K562 (cell line): ENCODE data around the gene C2orf76. TPM values are rescaled to one million over a fixed set of nuclear protein-coding genes. Genes with fewer than 3 reads are reported as not detected.

Source experiments
- BCOR ChIP-seq: fragments of 450-650 bp; IDR thresholded peaks from 2 replicates; pipeline ENCODE4 v1.6.1; 2016
- CREM ChIP-seq: IDR thresholded peaks from 2 replicates; pipeline ENCODE4 v1.6.1; 2014; ENCODE audit warnings: antibody characterized with exemption, low read depth
- CTBP1 ChIP-seq: fragments of 450-650 bp; IDR thresholded peaks from 2 replicates; pipeline ENCODE4 v1.6.1; 2016; ENCODE audit warnings: borderline replicate concordance
- ELK1 ChIP-seq: sonication (generic); formaldehyde crosslinking; IDR thresholded peaks from 2 replicates; pipeline ENCODE4 v1.8.1; 2022; ENCODE audit warnings: missing genetic modification reagents
- EWSR1 ChIP-seq: fragments of 450-650 bp; IDR thresholded peaks from 2 replicates; pipeline ENCODE4 v1.6.1; 2018; ENCODE audit warnings: borderline replicate concordance, mild to moderate bottlenecking, low read depth, moderate library complexity; ENCODE audit not compliant: partially characterized antibody
- GABPB2 ChIP-seq: fragments of 250-450 bp; sonication (Bioruptor Pico); conservative IDR thresholded peaks from 2 replicates; pipeline ENCODE4 v1.5.1; 2021; ENCODE audit warnings: mild to moderate bottlenecking
- JUN ChIP-seq, 2 experiments: sonication (generic) in 1 of 2; formaldehyde crosslinking in 1 of 2; IDR thresholded peaks; 2 replicates each; pipeline versions ENCODE4 v1.6.1 to v1.8.0; 2012 to 2022; ENCODE audit warnings: borderline replicate concordance in 2 of 2, mild to moderate bottlenecking in 2 of 2, improper control_type of control experiment in 1 of 2, low read depth in 1 of 2, low read length in 1 of 2, missing genetic modification reagents in 1 of 2
- NFIX ChIP-seq: fragments of 250-450 bp; sonication (Bioruptor Pico); IDR thresholded peaks from 2 replicates; pipeline ENCODE4 v1.4.0; 2020; ENCODE audit warnings: low read depth, mild to moderate bottlenecking, moderate library complexity
- NR1H2 ChIP-seq: sonication (generic); formaldehyde crosslinking; IDR thresholded peaks from 2 replicates; pipeline ENCODE4 v1.4.0; 2020; ENCODE audit warnings: mild to moderate bottlenecking, missing genetic modification reagents
- SRSF1 ChIP-seq: fragments of 200-400 bp; formaldehyde crosslinking; IDR thresholded peaks from 2 replicates; pipeline ENCODE4 v1.6.1; 2017; ENCODE audit warnings: mild to moderate bottlenecking, low read depth, low read length, moderate library complexity
- ZC3H11A ChIP-seq: IDR thresholded peaks from 2 replicates; pipeline ENCODE4 v1.6.1; 2012; ENCODE audit warnings: low read depth, low read length, improper control_type of control experiment
- ZNF124 ChIP-seq: sonication (generic); formaldehyde crosslinking; IDR thresholded peaks from 2 replicates; pipeline ENCODE4 v1.8.1; 2022; ENCODE audit warnings: missing genetic modification reagents
- ZNF184 ChIP-seq: sonication (generic); formaldehyde crosslinking; IDR thresholded peaks from 2 replicates; pipeline ENCODE4 v1.5.0; 2020; ENCODE audit warnings: missing genetic modification reagents
- ZNF830 ChIP-seq: fragments of 250-450 bp; sonication (Bioruptor Pico); IDR thresholded peaks from 2 replicates; pipeline ENCODE4 v1.5.0; 2021; ENCODE audit warnings: mild to moderate bottlenecking
- polyA plus RNA-seq, 8 experiments: library from polyadenylated mRNA; depleted of rRNA in 4 of 8; stranded (reverse) in 5 of 8; unstranded in 3 of 8; fragments of >200 nt; fragmentation: Nextera tagmentation in 2 of 8; fragmentation: Illumina TruSeq in 1 of 8; extraction: Ambion mirVana in 2 of 8; extraction: Trizol in 1 of 8; gene quantifications; 2 replicates each; pipeline versions ENCODE4 v1.2.1 to v1.2.3, GENCODE V29; 2011 to 2014; ENCODE audit warnings: inconsistent platforms in 1 of 8, missing spikeins in 1 of 8
- total RNA-seq, 7 experiments: library from RNA; depleted of rRNA in 6 of 7; stranded (reverse); fragments of >200 nt in 6 of 7; fragmentation: Illumina TruSeq in 2 of 7; extraction: Trizol in 2 of 7; gene quantifications; 2 replicates each; pipeline versions ENCODE4 v1.2.1 to v1.2.3, GENCODE V29; 2011 to 2021; ENCODE audit warnings: low replicate concordance in 1 of 7
- TF ChIP-seq, protein P1 (sequence below), 2 experiments: fragments of 450-650 bp in 1 of 2; sonication (generic) in 1 of 2; formaldehyde crosslinking; conservative IDR thresholded peaks; 2 replicates each; pipeline versions ENCODE4 v1.4.0 to v1.8.1; 2020 to 2022; ENCODE audit warnings: mild to moderate bottlenecking in 1 of 2, missing genetic modification reagents in 1 of 2
- TF ChIP-seq, protein P2 (sequence below): sonication (generic); formaldehyde crosslinking; IDR thresholded peaks from 2 replicates; pipeline ENCODE4 v1.8.1; 2023; ENCODE audit warnings: mild to moderate bottlenecking, missing genetic modification reagents
- TF ChIP-seq, protein P3 (sequence below): fragments of 250-450 bp; sonication (Bioruptor Pico); IDR thresholded peaks from 2 replicates; pipeline ENCODE4 v1.5.0; 2022; ENCODE audit warnings: mild to moderate bottlenecking
- TF ChIP-seq, protein P4 (sequence below): IDR thresholded peaks from 3 replicates; pipeline ENCODE4 v1.6.1; 2011; ENCODE audit warnings: borderline replicate concordance, mild to moderate bottlenecking, moderate library complexity; ENCODE audit not compliant: insufficient read length; ENCODE audit errors: extremely low read depth

The C2orf76 gene
- total and polyA plus RNA-seq, 9 of the 15 experiments (the other 6 are each of a cell fraction or from before 2014, with no cell fraction given), result 4.8 to 26.2 (median 14.5) TPM

GRCh38 chr2:119338826-119339561 is 27.6 kb downstream of the C2orf76 start (continued):
- TF ChIP-seq CREM (peak; percentile 42; the same call in 1 of the 2 replicates), ZNF124 (CRISPR knock-in tag) (no peak), EWSR1 (no peak), NR1H2 (no peak), ZC3H11A (no peak), CTBP1 (peak; percentile 32; the same call in 1 of the 2 replicates), GABPB2 (CRISPR knock-in tag) (no peak), ZNF830 (CRISPR knock-in tag) (peak; percentile 63; the same call in 1 of the 2 replicates), BCOR (no peak), NFIX (peak; percentile 31; the same call in 1 of the 2 replicates), ZNF184 (CRISPR knock-in tag) (no peak), ELK1 (CRISPR knock-in tag) (no peak), SRSF1 (no peak), JUN (IDR thresholded peaks at IDR 0.05; ENCODE audit: borderline replicate concordance, low read depth, low read length) (no peak), JUN (CRISPR knock-in tag; IDR thresholded peaks at IDR 0.05; ENCODE audit: borderline replicate concordance) (no peak)
- TF ChIP-seq, protein P1, sequence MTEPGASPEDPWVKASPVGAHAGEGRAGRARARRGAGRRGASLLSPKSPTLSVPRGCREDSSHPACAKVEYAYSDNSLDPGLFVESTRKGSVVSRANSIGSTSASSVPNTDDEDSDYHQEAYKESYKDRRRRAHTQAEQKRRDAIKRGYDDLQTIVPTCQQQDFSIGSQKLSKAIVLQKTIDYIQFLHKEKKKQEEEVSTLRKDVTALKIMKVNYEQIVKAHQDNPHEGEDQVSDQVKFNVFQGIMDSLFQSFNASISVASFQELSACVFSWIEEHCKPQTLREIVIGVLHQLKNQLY (CRISPR knock-in tag; conservative IDR thresholded peaks at IDR 0.05), result no peak
- TF ChIP-seq, protein P2, sequence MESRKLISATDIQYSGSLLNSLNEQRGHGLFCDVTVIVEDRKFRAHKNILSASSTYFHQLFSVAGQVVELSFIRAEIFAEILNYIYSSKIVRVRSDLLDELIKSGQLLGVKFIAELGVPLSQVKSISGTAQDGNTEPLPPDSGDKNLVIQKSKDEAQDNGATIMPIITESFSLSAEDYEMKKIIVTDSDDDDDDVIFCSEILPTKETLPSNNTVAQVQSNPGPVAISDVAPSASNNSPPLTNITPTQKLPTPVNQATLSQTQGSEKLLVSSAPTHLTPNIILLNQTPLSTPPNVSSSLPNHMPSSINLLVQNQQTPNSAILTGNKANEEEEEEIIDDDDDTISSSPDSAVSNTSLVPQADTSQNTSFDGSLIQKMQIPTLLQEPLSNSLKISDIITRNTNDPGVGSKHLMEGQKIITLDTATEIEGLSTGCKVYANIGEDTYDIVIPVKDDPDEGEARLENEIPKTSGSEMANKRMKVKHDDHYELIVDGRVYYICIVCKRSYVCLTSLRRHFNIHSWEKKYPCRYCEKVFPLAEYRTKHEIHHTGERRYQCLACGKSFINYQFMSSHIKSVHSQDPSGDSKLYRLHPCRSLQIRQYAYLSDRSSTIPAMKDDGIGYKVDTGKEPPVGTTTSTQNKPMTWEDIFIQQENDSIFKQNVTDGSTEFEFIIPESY (CRISPR knock-in tag), result no peak
- TF ChIP-seq, protein P3, sequence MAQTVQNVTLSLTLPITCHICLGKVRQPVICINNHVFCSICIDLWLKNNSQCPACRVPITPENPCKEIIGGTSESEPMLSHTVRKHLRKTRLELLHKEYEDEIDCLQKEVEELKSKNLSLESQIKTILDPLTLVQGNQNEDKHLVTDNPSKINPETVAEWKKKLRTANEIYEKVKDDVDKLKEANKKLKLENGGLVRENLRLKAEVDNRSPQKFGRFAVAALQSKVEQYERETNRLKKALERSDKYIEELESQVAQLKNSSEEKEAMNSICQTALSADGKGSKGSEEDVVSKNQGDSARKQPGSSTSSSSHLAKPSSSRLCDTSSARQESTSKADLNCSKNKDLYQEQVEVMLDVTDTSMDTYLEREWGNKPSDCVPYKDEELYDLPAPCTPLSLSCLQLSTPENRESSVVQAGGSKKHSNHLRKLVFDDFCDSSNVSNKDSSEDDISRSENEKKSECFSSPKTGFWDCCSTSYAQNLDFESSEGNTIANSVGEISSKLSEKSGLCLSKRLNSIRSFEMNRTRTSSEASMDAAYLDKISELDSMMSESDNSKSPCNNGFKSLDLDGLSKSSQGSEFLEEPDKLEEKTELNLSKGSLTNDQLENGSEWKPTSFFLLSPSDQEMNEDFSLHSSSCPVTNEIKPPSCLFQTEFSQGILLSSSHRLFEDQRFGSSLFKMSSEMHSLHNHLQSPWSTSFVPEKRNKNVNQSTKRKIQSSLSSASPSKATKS (CRISPR knock-in tag), result peak; percentile 81
- TF ChIP-seq, protein P4, sequence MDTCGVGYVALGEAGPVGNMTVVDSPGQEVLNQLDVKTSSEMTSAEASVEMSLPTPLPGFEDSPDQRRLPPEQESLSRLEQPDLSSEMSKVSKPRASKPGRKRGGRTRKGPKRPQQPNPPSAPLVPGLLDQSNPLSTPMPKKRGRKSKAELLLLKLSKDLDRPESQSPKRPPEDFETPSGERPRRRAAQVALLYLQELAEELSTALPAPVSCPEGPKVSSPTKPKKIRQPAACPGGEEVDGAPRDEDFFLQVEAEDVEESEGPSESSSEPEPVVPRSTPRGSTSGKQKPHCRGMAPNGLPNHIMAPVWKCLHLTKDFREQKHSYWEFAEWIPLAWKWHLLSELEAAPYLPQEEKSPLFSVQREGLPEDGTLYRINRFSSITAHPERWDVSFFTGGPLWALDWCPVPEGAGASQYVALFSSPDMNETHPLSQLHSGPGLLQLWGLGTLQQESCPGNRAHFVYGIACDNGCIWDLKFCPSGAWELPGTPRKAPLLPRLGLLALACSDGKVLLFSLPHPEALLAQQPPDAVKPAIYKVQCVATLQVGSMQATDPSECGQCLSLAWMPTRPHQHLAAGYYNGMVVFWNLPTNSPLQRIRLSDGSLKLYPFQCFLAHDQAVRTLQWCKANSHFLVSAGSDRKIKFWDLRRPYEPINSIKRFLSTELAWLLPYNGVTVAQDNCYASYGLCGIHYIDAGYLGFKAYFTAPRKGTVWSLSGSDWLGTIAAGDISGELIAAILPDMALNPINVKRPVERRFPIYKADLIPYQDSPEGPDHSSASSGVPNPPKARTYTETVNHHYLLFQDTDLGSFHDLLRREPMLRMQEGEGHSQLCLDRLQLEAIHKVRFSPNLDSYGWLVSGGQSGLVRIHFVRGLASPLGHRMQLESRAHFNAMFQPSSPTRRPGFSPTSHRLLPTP, result no peak
